HL-60 (cell line): ENCODE data around the gene PHLPP2.

ENCODE experiments used
- CTCF ChIP-seq: IDR thresholded peaks from one replicate; pipeline ENCODE4 v1.5.1; 2011; ENCODE audit warnings: low read length, control low read depth, inconsistent platforms; ENCODE audit not compliant: insufficient read depth
- POLR2AphosphoS5 ChIP-seq: IDR thresholded peaks from 2 replicates; pipeline ENCODE4 v1.6.1; 2012; ENCODE audit warnings: low read depth
- REST ChIP-seq: IDR thresholded peaks from 2 replicates; pipeline ENCODE4 v1.6.1; 2012; ENCODE audit warnings: low read depth; ENCODE audit not compliant: insufficient replicate concordance

- TF ChIP-seq POLR2AphosphoS5 (no peak), CTCF (peak; percentile 58), REST (no peak)
Measured at GRCh38 chr16:71746442-71747046, 22.0 kb upstream of the PHLPP2 start.
